Esophagus squamous epithelium (tissue), 4 donors: ENCODE measurements around the gene GOLGA6L10.

Source experiments
- POLR2A ChIP-seq, 4 donors: fragments of 450-650 bp; IDR thresholded peaks; one replicate each; pipeline ENCODE4 v1.6.1; 2017; ENCODE audit warnings: antibody characterized with exemption in 4 of 4, mild to moderate bottlenecking in 4 of 4, moderate library complexity in 3 of 4
- TF ChIP-seq, protein P1 (sequence below), 6 experiments: fragments of 450-650 bp in 4 of 6; fragments of 200-600 bp in 2 of 6; sonication (generic) in 2 of 6; IDR thresholded peaks; one replicate each; pipeline ENCODE4 v1.5.1; 2016 to 2019; ENCODE audit warnings: antibody characterized with exemption in 6 of 6, mild to moderate bottlenecking in 4 of 6, moderate library complexity in 4 of 6

DNA sequence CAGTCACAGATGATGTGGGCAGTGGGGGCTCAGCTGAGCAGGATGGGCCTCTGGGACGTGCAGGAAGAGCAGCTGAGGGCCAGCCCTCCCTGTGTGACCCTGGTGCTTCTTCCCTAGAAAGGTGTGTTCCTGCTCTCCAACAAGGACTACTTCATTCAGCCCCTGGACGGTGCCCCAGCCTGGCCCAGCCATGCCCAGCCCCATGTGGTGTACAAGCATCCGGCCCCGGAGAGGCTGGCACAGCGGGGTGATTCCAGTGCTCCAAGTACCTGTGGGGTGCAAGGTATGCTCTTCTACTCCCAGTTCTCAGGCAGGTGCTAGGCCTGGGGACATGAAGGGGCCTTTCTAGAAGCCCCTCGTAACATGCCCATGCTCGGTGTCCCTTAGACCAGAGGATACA is 48.4 kb downstream of the GOLGA6L10 start:
- TF ChIP-seq, protein P1, sequence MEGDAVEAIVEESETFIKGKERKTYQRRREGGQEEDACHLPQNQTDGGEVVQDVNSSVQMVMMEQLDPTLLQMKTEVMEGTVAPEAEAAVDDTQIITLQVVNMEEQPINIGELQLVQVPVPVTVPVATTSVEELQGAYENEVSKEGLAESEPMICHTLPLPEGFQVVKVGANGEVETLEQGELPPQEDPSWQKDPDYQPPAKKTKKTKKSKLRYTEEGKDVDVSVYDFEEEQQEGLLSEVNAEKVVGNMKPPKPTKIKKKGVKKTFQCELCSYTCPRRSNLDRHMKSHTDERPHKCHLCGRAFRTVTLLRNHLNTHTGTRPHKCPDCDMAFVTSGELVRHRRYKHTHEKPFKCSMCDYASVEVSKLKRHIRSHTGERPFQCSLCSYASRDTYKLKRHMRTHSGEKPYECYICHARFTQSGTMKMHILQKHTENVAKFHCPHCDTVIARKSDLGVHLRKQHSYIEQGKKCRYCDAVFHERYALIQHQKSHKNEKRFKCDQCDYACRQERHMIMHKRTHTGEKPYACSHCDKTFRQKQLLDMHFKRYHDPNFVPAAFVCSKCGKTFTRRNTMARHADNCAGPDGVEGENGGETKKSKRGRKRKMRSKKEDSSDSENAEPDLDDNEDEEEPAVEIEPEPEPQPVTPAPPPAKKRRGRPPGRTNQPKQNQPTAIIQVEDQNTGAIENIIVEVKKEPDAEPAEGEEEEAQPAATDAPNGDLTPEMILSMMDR (IDR thresholded peaks at IDR 0.05), result no peak
- no peak for TF ChIP-seq POLR2A (IDR thresholded peaks at IDR 0.05)
